GM19025 (cell line): ENCODE data around the gene MRPS15.

Experiments
- ATAC-seq: cut with Tn5 transposase; IDR thresholded peaks from one replicate; pipeline ENCODE4 v1.9.1; 2021; ENCODE audit warnings: mild to moderate bottlenecking, low read depth, moderate library complexity; ENCODE audit not compliant: unreplicated experiment

The MRPS15 gene

GRCh38 chr1:36464605-36465393, 615 bp upstream of the MRPS15 start:
- ATAC-seq: peak; percentile 25

GRCh38 chr1:36463463-36463802, 751 bp downstream of the MRPS15 start:
- no peak for ATAC-seq

- no peak for ATAC-seq
Measured at GRCh38 chr1:36458910-36459309, 5.3 kb downstream of the MRPS15 start.

GRCh38 chr1:36457691-36458090, 6.5 kb downstream of the MRPS15 start:
- ATAC-seq: no peak

GRCh38 chr1:36456391-36456928, 7.7 kb downstream of the MRPS15 start:
- no peak for ATAC-seq

GRCh38 chr1:36455386-36455785, 8.8 kb downstream of the MRPS15 start:
- ATAC-seq: no peak

GRCh38 chr1:36453600-36454388, 10.4 kb downstream of the MRPS15 start:
- ATAC-seq: no peak

- ATAC-seq: no peak
Measured at GRCh38 chr1:36453051-36453450, 11.1 kb downstream of the MRPS15 start.

GRCh38 chr1:36450919-36451305, 13.3 kb downstream of the MRPS15 start:
- no peak for ATAC-seq

- ATAC-seq: peak; percentile 99
Measured at GRCh38 chr1:36450270-36450918, 13.8 kb downstream of the MRPS15 start, which contains the start of gene OSCP1. Gene OSCP1 (minus strand): TSS chr1:36450451. CDS start chr1:36450369, 82 bp downstream.

- ATAC-seq: no peak
Measured at GRCh38 chr1:36448530-36449056, 15.6 kb downstream of the MRPS15 start.

- no peak for ATAC-seq
Measured at GRCh38 chr1:36447450-36447849, 16.7 kb downstream of the MRPS15 start.

GRCh38 chr1:36446746-36447145, 17.4 kb downstream of the MRPS15 start:
- no peak for ATAC-seq

- no peak for ATAC-seq
Measured at GRCh38 chr1:36446271-36446670, 17.9 kb downstream of the MRPS15 start.

GRCh38 chr1:36443297-36443696, 20.9 kb downstream of the MRPS15 start:
- ATAC-seq: no peak

GRCh38 chr1:36442337-36442736, 21.8 kb downstream of the MRPS15 start:
- ATAC-seq: no peak

GRCh38 chr1:36440646-36441045, 23.5 kb downstream of the MRPS15 start:
- ATAC-seq: no peak

GRCh38 chr1:36440044-36440443, 24.1 kb downstream of the MRPS15 start:
- ATAC-seq: no peak

- no peak for ATAC-seq
Measured at GRCh38 chr1:36438715-36439114, 25.5 kb downstream of the MRPS15 start.

GRCh38 chr1:36436821-36437220, 27.4 kb downstream of the MRPS15 start:
- no peak for ATAC-seq

- no peak for ATAC-seq
Measured at GRCh38 chr1:36433102-36433501, 31.1 kb downstream of the MRPS15 start.
